ENCODE data around the gene RAB11FIP3. TPM values are rescaled to one million over a fixed set of nuclear protein-coding genes. Genes with fewer than 3 reads are reported as not detected.
A peak's percentile ranks its signal among the peaks of the same experiment; 100 is the strongest.

The RAB11FIP3 gene
- total and polyA plus RNA-seq, 9 of the 15 experiments (the other 6 are each of a cell fraction or from before 2014, with no cell fraction given): 0.46 to 13.1 (median 4.3) TPM

- TF ChIP-seq, protein P1, sequence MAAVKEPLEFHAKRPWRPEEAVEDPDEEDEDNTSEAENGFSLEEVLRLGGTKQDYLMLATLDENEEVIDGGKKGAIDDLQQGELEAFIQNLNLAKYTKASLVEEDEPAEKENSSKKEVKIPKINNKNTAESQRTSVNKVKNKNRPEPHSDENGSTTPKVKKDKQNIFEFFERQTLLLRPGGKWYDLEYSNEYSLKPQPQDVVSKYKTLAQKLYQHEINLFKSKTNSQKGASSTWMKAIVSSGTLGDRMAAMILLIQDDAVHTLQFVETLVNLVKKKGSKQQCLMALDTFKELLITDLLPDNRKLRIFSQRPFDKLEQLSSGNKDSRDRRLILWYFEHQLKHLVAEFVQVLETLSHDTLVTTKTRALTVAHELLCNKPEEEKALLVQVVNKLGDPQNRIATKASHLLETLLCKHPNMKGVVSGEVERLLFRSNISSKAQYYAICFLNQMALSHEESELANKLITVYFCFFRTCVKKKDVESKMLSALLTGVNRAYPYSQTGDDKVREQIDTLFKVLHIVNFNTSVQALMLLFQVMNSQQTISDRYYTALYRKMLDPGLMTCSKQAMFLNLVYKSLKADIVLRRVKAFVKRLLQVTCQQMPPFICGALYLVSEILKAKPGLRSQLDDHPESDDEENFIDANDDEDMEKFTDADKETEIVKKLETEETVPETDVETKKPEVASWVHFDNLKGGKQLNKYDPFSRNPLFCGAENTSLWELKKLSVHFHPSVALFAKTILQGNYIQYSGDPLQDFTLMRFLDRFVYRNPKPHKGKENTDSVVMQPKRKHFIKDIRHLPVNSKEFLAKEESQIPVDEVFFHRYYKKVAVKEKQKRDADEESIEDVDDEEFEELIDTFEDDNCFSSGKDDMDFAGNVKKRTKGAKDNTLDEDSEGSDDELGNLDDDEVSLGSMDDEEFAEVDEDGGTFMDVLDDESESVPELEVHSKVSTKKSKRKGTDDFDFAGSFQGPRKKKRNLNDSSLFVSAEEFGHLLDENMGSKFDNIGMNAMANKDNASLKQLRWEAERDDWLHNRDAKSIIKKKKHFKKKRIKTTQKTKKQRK (IDR thresholded peaks at IDR 0.05; ENCODE audit: borderline replicate concordance, low read depth, low read length): no peak
- TF ChIP-seq ZNF586 (CRISPR knock-in tag; conservative IDR thresholded peaks at IDR 0.05) (no peak), STAT5B (CRISPR knock-in tag; IDR thresholded peaks at IDR 0.05) (no peak), NFRKB (IDR thresholded peaks at IDR 0.05; ENCODE audit: low read depth) (no peak), TCF7L2 (IDR thresholded peaks at IDR 0.05; ENCODE audit: low read depth, low read length) (no peak), TAF15 (IDR thresholded peaks at IDR 0.05; ENCODE audit: low read depth, low read length) (no peak), FOSL1 (tag; conservative IDR thresholded peaks at IDR 0.05) (0 out of 2 replicates have a peak, but pooled peaks have one; percentile 1), PURB (CRISPR knock-in tag; IDR thresholded peaks at IDR 0.05; ENCODE audit: low read depth) (no peak), MTF1 (CRISPR knock-in tag; IDR thresholded peaks at IDR 0.05; ENCODE audit: borderline replicate concordance) (no peak)
- TF ChIP-seq, protein P2, sequence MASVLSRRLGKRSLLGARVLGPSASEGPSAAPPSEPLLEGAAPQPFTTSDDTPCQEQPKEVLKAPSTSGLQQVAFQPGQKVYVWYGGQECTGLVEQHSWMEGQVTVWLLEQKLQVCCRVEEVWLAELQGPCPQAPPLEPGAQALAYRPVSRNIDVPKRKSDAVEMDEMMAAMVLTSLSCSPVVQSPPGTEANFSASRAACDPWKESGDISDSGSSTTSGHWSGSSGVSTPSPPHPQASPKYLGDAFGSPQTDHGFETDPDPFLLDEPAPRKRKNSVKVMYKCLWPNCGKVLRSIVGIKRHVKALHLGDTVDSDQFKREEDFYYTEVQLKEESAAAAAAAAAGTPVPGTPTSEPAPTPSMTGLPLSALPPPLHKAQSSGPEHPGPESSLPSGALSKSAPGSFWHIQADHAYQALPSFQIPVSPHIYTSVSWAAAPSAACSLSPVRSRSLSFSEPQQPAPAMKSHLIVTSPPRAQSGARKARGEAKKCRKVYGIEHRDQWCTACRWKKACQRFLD (CRISPR knock-in tag; IDR thresholded peaks at IDR 0.05): no peak
- TF ChIP-seq, protein P3, sequence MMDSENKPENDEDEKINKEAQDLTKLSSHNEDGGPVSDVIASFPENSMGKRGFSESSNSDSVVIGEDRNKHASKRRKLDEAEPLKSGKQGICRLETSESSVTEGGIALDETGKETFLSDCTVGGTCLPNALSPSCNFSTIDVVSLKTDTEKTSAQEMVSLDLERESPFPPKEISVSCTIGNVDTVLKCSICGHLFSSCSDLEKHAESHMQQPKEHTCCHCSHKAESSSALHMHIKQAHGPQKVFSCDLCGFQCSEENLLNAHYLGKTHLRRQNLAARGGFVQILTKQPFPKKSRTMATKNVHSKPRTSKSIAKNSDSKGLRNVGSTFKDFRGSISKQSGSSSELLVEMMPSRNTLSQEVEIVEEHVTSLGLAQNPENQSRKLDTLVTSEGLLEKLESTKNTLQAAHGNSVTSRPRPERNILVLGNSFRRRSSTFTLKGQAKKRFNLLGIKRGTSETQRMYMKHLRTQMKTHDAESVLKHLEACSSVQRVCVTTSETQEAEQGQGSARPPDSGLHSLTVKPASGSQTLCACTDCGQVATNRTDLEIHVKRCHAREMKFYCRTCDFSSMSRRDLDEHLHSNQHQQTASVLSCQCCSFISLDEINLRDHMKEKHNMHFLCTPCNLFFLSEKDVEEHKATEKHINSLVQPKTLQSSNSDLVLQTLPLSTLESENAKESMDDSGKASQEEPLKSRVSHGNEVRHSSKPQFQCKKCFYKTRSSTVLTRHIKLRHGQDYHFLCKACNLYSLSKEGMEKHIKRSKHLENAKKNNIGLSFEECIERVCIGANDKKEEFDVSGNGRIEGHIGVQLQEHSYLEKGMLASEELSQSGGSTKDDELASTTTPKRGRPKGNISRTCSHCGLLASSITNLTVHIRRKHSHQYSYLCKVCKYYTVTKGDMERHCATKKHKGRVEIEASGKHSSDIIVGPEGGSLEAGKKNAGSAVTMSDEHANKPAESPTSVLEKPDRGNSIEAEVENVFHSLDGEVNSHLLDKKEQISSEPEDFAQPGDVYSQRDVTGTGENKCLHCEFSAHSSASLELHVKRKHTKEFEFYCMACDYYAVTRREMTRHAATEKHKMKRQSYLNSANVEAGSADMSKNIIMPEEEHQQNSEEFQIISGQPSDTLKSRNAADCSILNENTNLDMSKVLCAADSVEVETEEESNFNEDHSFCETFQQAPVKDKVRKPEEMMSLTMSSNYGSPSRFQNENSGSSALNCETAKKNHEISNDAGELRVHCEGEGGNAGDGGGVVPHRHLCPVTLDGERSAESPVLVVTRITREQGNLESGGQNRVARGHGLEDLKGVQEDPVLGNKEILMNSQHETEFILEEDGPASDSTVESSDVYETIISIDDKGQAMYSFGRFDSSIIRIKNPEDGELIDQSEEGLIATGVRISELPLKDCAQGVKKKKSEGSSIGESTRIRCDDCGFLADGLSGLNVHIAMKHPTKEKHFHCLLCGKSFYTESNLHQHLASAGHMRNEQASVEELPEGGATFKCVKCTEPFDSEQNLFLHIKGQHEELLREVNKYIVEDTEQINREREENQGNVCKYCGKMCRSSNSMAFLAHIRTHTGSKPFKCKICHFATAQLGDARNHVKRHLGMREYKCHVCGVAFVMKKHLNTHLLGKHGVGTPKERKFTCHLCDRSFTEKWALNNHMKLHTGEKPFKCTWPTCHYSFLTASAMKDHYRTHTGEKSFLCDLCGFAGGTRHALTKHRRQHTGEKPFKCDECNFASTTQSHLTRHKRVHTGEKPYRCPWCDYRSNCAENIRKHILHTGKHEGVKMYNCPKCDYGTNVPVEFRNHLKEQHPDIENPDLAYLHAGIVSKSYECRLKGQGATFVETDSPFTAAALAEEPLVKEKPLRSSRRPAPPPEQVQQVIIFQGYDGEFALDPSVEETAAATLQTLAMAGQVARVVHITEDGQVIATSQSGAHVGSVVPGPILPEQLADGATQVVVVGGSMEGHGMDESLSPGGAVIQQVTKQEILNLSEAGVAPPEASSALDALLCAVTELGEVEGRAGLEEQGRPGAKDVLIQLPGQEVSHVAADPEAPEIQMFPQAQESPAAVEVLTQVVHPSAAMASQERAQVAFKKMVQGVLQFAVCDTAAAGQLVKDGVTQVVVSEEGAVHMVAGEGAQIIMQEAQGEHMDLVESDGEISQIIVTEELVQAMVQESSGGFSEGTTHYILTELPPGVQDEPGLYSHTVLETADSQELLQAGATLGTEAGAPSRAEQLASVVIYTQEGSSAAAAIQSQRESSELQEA (IDR thresholded peaks at IDR 0.05; ENCODE audit: low read depth): no peak
- TF ChIP-seq, protein P4, sequence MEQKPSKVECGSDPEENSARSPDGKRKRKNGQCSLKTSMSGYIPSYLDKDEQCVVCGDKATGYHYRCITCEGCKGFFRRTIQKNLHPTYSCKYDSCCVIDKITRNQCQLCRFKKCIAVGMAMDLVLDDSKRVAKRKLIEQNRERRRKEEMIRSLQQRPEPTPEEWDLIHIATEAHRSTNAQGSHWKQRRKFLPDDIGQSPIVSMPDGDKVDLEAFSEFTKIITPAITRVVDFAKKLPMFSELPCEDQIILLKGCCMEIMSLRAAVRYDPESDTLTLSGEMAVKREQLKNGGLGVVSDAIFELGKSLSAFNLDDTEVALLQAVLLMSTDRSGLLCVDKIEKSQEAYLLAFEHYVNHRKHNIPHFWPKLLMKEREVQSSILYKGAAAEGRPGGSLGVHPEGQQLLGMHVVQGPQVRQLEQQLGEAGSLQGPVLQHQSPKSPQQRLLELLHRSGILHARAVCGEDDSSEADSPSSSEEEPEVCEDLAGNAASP (IDR thresholded peaks at IDR 0.05): no peak
These were observed 100.9 kb downstream of the RAB11FIP3 start (continued) for GRCh38 chr16:526181-527014.

Data from K562 (cell line).